Stimulated activated CD4-positive, alpha-beta T cell treated with anti-CD3 and anti-CD28 coated beads, TNF-alpha, amount 100 ng/mL, for 48 hours (primary cell): ENCODE results near the gene MRPL36.
A peak's percentile ranks its signal among the peaks of the same experiment; 100 is the strongest.
"Not testable (repeated sequence)": the region's sequence is repeated elsewhere in the genome, so short reads cannot be mapped to it uniquely, and the experiment has no call there.

Experiments used
- DNase-seq, 3 donors: peaks; one replicate each; pipeline ENCODE4 v3.0.0-alpha.2; 2020; ENCODE audit warnings: low read depth in 3 of 3

MRPL36 gene

GRCh38 chr5:1799602-1800471, at the start of gene MRPL36:
MRPL36 (minus strand) TSS chr5:1799837; CDS start chr5:1798935, 902 bp downstream.
- DNase-seq: peak; percentile 86 to 95 (median 86)

- DNase-seq: no peak
These were observed 48.0 kb upstream of the MRPL36 start for GRCh38 chr5:1847611-1848010.

GRCh38 chr5:1847056-1847455, 47.4 kb upstream of the MRPL36 start:
- no peak for DNase-seq

GRCh38 chr5:1846583-1846982, 46.9 kb upstream of the MRPL36 start:
- DNase-seq: no peak

- no peak for DNase-seq
These were observed 46.1 kb upstream of the MRPL36 start for GRCh38 chr5:1845696-1846095.

- no peak for DNase-seq
These were observed 45.2 kb upstream of the MRPL36 start for GRCh38 chr5:1844708-1845436.

GRCh38 chr5:1843761-1844160, 44.1 kb upstream of the MRPL36 start:
- not testable (repeated sequence) for DNase-seq

GRCh38 chr5:1842004-1842819, 42.6 kb upstream of the MRPL36 start:
- DNase-seq: no peak

GRCh38 chr5:1840741-1841521, 41.3 kb upstream of the MRPL36 start:
- DNase-seq: no peak

- no peak for DNase-seq
These were observed 40.5 kb upstream of the MRPL36 start for GRCh38 chr5:1840071-1840547.

- DNase-seq: no peak
These were observed 38.4 kb upstream of the MRPL36 start for GRCh38 chr5:1838013-1838412.

- DNase-seq: no peak
These were observed 37.5 kb upstream of the MRPL36 start for GRCh38 chr5:1836891-1837880.

GRCh38 chr5:1836176-1836890, 36.7 kb upstream of the MRPL36 start:
- no peak for DNase-seq

GRCh38 chr5:1835431-1835830, 35.8 kb upstream of the MRPL36 start:
- DNase-seq: no peak

GRCh38 chr5:1834721-1835429, 35.2 kb upstream of the MRPL36 start:
- no peak for DNase-seq

GRCh38 chr5:1834022-1834551, 34.5 kb upstream of the MRPL36 start:
- no peak for DNase-seq

GRCh38 chr5:1833264-1834021, 33.8 kb upstream of the MRPL36 start:
- no peak for DNase-seq
